Measurements from ENCODE around the gene DMRT3.

DMRT3 gene

GRCh38 chr9:976258-976942 lies at the start of gene DMRT3:
TSS of gene DMRT3 (plus strand) at chr9:976655. CDS start at chr9:977002, 347 bp downstream.
- no peak for DNase-seq

GRCh38 chr9:926976-927375 lies 49.5 kb upstream of the DMRT3 start:
- DNase-seq, result no peak

- no peak for DNase-seq
Measured at GRCh38 chr9:928363-929042, 48.0 kb upstream of the DMRT3 start.

- DNase-seq, result no peak
Measured at GRCh38 chr9:929719-930118, 46.7 kb upstream of the DMRT3 start.

- DNase-seq, result no peak
Measured at GRCh38 chr9:933356-933755, 43.1 kb upstream of the DMRT3 start.

- DNase-seq, result no peak
Measured at GRCh38 chr9:935348-935965, 41.0 kb upstream of the DMRT3 start.

GRCh38 chr9:942805-943580 lies 33.5 kb upstream of the DMRT3 start:
- DNase-seq, result no peak

- no peak for DNase-seq
Measured at GRCh38 chr9:947985-948384, 28.5 kb upstream of the DMRT3 start.

GRCh38 chr9:948497-948896 lies 28.0 kb upstream of the DMRT3 start:
- DNase-seq, result no peak

- no peak for DNase-seq
Measured at GRCh38 chr9:950139-950538, 26.3 kb upstream of the DMRT3 start.

GRCh38 chr9:952546-952945 lies 23.9 kb upstream of the DMRT3 start:
- no peak for DNase-seq

GRCh38 chr9:959105-959504 lies 17.4 kb upstream of the DMRT3 start:
- DNase-seq, result no peak

GRCh38 chr9:959914-960313 lies 16.5 kb upstream of the DMRT3 start:
- no peak for DNase-seq

GRCh38 chr9:962023-962422 lies 14.4 kb upstream of the DMRT3 start:
- no peak for DNase-seq

- no peak for DNase-seq
Measured at GRCh38 chr9:965497-965896, 11.0 kb upstream of the DMRT3 start.

- no peak for DNase-seq
Measured at GRCh38 chr9:966870-967269, 9.6 kb upstream of the DMRT3 start.

- no peak for DNase-seq
Measured at GRCh38 chr9:967436-967835, 9.0 kb upstream of the DMRT3 start.

- DNase-seq, result no peak
Measured at GRCh38 chr9:967903-968641, 8.4 kb upstream of the DMRT3 start.

GRCh38 chr9:969310-970150 lies 6.9 kb upstream of the DMRT3 start:
- DNase-seq, result no peak

- DNase-seq, result no peak
Measured at GRCh38 chr9:970151-970996, 6.1 kb upstream of the DMRT3 start.

Data from activated CD8-positive, alpha-beta memory T cell treated with anti-CD3 and anti-CD28 coated beads, Interleukin-2, amount 50 U/mL, for 4 hours (primary cell).